ENCODE data around the gene ECSCR.

Gene ECSCR

DNA sequence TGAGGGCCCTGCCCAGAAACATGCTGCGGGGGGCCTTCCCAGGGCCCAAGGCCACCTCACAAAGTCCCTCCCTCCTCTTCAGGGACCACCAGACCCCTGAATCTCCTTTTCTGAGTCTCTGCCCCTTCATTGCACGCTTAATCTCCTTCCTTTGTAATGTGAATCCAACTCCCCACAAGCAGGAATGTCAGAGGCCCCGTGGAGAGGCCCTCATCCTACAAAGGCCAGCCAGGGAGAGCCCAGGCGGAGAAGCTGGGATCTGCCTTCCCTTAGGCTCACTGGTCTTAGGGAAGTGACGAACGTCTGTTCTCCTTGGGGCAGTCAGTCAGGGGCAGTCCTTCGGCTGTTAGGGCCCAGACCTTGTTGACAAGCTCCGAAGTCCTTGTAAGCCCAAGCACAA is 10.6 kb upstream of the ECSCR start:
- DNase-seq: no peak

DNA sequence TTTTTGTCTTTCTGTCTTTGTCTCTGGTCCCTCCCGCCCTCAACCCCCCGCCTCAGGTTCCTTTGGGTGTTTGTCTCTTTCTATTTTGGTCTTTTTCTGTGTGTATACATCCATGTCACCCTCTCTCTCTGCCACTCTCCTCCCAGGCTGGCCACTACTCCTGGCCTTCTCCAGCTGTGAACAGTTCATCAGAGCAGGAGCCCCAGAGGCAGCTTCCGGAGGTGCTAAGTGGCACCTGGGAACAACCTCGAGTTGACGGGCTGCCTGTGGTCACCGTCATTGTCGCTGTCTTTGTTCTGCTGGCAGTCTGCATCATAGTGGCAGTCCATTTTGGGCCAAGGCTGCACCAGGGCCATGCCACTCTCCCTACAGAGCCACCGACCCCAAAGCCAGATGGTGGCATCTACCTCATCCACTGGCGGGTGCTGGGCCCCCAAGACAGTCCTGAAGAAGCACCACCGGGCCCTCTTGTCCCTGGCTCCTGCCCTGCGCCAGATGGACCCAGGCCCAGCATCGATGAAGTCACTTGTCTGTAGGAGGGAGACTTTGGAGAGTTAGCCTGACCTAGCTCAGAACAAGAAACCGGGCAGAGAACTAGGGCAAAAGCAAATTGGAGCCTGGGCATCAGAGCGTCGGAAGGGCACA is 10.0 kb upstream of the ECSCR start:
- no peak for DNase-seq

DNA sequence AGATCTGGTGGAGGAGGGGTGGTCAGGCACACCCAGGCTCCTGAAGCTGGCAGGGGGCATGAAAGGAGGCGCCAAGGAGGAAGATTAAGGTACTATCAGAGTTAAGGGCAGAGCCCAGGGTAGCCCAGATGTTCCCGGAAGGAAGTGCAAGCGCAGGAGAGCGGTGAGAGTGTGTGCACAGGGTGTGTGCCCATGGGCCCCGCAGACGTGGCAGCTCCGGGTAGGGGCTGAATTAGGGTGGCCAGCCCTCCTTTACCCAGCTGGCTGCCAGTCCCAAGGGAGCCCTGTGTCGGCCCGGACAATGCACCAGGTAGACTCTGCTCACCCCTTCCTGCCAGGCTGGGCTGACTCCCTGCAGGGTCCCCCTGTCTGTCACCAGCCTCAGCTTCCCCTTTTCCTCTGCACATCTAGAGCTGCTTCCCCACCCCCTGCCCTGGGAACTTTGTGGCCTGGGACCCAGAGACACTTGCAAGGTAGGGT is 8.3 kb upstream of the ECSCR start, which contains the start of gene SMIM33:
Gene SMIM33, plus strand, starts transcription at position 184 of the 480 bp plus-strand sequence. Its CDS starts 118 bp downstream, at position 302.
- DNase-seq: peak; percentile 21

DNA sequence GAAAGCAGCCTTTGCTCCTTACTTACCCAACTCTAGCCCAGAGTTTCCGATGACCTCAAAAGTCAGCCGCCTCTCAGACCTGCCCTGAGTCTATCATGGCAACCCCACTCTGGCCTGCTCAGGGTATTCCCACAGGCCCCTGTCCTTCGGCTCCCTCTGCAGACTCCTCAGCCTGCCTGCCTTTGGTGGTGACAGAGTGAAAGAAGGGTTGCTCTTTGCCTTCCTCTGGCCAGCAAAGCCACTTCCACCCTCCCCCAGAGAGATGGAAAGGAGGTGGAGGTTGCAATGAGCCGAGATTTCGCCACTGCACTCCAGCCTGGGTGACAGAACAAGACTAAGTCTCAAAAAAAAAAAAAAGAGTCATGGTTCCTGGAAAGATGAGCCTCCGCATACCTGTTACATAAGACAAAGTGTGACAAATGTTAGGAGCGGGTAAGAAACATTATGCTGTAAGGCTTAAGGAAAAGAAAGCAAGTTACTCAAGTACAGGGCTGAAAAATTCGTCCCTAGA is 5.9 kb upstream of the ECSCR start:
- peak; percentile 82 for DNase-seq

DNA sequence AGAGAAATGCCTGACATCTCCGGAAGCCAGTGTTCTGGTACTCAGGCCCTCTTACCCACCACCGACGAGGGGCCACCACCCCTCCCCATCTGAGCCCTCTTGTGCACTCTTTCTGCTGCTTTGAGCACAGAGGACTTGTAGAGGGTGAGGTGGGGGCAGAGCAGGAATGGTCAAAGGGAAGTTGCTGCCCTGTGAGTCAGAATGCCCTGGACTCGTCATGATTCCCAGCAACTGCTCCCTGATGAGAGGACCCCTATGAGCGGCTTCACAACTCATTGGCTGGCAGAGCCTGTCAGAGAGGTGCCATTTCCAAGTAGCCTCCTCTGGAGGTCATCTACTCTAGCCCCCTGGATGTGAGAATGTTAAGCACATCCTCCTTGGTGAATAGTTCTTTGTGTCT is 845 bp downstream of the ECSCR start:
- DNase-seq: no peak

DNA sequence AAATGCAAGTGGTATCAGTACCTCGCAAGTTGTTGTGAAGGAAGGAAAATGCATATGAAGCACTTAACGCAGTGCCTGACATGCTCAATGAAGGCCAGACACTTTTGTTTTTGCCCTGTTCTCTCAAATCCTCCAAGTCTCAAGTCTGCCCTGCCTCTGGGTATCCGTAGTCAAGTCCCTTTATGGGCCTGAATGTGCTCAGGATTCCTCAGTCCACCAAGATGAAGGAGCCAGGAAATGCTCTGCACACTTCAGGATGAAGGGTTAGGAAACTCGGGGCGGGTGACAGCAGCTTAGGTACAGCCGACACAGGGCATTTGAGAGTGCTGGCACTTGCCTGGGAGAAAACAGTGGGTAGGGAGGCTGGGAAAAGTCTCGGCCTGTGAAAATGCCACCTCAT is 1.4 kb downstream of the ECSCR start:
- DNase-seq: no peak

DNA sequence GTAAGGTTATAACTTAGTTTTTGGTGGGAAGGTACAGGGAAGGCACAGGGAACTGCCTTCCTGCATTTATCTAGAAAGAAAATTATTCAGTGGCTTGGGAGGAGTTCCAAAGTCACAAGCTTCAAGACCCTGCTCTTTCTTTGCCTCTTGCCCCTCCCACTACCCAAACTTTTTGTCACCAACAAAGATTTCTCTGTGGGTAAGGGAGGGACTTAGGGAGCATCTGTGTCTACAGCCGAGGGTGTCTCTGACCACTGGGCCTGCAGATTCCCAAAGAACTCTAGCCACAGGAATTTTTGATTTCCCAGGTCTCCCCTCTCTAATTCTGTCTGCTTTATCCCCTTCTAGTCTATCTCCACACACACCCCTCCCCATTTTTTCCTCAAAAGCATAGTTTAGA is 2.1 kb downstream of the ECSCR start:
- no peak for DNase-seq

DNA sequence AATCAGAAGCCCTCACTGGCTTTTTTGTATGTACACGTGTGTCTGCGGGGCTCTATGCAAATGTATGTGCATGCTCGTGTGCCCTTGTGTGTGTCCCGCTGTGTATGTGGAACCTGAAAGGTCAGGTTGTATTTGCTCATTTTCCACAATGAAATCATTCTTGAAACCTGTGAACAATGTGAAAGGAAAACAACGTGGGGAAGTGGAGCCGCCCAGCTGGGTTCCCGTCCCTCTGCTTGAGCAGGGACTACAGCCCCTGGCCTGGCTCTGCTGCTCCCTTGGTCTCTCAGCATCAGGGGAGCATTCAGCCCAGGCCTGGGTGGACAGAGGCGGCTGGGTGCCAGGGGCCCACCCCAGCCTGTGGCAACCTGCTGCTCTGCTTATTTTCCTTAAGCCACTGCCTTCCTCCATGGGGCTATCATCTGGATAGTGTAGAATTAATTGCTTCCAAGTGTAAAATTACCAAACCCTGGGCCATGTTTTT is 3.0 kb downstream of the ECSCR start:
- DNase-seq: no peak

DNA sequence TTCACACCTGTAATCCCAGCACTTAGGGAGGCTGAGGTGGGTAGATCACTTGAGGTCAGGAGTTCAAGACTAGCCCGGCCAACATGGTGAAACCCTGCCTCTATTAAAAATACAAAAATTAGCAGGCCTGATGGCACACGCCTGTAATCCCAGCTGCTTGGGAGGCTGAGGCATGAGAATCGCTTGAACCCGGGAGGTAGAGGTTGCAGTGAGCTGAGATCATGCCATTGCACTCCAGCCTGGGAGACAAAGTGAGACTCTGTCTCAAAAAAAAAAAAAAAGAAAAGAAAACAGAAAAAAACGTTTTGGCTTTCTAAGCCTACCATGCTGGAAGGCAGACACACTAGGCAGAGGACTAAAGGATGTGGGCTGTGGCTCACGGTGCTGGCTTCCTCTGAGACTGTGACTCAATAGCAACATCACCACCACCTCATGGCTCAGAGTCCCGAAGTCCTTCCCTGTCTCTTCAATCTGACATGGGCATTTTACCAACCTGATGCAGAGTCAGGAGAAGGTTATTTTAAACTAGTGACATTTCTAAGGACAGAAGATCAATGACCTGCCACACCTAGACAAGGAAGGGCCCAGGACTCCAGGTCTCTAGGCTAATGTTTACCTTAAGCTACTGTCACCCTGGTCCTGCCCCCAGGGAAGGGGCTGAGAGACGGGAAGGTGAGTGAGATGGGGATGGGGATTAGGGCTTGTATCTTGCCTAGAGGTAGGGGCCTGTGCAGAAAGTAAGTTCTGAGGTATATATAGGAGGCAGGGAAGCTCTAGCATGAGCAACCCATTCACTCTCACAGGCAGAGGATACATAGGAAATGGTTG is 3.7 kb downstream of the ECSCR start:
- DNase-seq: peak; percentile 83

DNA sequence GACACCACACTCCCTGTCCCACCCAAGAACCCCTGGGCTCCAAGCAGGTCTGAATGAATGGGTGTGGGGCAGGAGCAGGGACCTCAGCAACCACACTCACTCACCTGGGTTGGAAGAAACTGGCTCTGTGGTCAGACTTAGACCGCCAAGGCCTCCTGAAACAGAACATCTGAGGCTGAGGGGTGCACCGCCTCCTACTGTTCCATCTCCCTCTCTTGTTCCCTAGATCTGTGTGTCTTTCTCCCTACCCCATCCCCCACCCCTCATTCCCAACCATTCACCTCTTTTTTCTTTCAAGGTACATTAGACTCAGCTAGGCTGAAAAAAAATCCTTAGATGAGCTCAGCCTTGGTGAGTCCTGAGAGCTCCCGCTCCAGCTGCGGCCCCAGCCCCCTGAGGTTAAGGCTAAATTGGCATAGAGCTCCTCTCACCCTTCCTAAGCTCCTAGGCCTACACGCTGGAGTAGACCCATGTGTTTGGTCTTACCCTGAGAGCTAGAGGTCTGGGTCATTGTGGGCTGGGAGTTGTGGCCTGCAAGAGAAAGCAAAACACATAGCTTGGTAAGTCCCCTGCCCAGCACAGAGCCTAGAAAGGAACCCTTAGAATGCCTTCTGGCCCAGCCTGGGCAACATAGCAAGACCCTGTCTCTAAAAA is 4.8 kb downstream of the ECSCR start:
- no peak for DNase-seq

DNA sequence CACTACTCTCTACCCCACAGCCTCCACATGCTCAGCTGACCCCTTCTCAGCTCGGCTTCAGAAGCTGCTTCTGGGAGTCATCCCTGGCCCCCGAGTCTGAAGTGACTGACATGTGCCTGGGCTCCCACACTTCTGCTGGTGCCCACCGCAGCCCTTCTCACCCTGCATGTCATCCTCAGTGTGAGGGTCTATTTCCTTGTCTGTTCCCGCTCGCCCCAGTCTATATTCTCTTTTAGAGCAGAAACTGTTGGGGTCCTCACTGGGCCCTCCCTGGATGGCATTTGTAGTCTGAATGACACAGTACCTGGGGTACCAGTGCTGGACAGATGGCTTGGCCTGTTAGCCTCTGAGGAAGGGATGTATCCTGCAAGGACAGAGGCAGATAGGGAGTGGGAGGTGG is 5.3 kb downstream of the ECSCR start:
- DNase-seq: no peak

DNA sequence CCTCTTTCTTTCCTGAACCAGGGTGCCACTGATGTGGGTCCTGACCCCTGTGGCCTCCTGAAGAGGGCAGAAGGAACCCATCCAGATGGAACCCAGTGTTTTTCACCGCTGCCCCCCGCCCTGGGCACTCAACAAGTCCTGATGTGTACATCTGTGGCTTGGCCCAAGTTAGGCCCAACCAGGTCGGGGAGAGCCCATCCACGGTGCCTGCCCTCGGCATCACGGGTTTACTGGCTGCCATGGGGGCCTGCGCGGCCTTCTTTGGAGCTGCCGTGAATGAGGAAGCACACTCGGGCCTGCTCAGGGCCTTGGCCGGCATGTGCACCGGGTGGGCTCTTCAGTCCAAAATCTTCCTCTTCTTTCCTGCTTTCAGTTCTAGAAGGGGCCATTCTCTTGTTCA is 5.8 kb downstream of the ECSCR start:
- no peak for DNase-seq

DNA sequence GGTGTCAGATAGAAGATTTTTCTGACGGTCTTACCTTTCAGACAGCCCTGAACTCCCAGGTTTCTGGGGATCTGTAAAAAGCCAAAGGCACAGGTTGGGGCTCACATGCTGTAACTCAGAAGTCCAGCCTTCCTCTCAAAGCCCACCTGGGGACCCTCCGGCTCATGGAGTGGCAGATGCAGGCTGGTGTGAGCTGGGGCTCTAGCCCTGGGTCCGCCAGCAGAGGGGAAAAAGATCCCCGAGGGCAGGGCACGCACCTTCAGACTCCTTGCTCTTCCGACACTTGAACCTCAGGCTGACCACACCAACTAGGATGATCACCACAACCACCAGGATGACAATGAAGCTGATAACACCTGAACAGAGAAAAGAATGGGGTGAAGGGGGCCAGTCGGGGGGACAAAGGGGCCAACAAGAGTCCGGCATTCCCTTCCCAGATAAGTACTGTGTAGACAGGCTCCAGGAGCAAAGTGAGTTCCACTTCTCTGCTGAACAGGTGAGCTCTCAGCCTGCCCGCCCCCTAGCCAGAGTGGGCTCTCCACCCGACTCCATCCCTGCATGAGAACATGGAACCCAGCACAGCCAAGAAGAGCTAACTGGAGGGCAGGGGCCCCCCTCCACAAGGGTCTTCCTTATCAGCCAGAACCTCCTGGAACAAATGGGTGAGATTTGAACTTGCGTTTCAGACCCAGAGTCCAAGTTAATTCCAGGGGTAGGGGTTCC is 7.8 kb downstream of the ECSCR start:
- no peak for DNase-seq

DNA sequence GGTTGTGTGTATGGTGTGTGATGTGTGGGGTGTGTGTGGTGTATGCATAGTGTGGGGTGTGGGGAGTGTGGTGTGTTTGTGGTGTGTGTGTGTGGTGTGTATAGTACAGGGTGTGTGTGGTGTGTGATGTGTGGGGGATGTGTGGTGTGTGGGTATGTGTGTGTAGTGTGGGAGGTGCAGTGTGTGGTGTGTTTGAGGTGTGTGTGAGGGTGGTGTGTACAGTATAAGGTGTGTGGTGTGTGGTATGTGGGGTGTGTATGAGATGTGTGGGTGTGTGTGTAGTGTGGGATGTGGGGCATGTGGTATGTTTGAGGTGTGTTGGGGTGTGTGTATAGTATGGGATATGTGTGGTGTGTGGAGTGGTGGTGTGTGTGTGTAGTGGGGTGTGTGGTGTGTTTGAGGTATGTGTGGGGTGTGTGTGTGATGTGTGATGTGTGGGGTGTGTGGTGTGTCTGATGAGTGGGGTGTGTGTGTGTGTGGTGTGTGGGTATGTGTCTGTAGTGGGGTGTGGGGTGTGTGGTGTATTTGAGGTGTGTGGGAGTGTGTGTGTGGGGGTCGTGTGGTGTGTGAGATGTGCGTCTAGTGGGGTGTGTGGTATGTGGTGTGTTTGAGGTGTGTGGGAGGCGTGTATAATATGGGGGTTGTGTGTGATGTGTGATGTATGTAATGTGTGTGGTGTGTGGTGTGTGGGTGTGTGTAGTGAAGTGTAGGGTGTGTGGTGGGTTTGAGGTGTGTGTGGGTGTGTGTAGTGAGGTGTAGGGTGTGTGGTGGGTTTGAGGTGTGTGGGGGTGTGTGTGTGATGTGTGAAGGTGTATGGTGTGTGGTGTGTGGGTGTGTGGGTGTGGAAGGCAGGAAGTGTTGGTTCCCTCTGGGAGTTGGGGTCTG is 8.6 kb downstream of the ECSCR start:
- no peak for DNase-seq

DNA sequence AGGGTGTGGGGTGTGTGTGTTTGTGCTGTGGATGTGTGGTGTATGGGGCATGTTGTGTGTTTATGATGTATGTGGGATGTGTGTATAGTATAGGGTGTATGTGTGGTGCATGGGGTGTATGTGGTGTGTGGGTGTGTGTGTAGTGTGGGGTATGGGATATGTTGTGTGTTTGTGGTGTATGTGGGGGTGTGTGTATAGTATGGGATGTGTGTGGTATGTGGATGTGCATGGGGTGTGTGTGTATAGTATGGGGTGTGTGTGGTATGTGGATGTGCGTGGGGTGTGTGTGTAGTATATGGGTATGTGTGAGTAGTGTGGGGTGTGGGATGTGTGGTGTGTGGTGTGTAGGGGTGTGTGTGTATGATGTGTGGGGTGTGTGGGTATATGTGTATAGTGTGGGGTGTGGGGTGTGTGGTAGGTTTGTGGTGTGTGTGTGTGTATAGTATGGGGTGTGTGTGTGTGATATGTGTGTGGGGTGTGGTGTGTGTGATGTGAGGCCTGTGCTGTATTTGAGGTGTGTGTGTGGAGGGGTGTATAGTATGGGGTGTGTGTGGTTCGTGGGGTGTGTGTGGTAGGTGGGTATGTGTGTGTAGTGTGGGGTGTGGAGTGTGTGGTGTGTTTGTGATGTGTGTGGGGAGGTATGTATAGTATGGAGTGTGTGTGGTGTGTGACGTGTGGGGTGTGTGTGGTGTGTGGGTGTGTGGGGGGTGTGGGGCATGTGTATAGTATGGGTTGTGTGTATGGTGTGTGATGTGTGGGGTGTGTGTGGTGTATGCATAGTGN is 10.5 kb downstream of the ECSCR start:
- DNase-seq: no peak

DNA sequence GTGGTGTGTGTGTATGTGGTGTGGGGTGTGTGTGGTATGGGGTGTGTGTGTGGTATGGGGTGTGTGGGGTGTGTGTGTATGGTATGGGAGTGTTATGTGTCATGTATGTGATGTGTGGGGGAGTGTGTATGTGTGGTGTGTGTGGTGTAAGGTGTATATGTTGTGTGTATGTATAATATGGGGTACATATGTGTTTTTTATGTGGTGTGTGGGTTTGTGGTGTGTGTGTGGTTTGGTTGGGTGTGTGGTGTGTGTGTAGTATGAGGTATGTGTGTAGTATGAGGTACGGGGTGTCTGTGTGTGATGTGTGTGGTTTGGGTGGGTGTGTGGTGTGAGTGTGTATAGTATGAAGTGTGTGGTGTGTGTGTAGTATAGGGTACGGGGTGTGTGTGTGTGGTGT is 11.4 kb downstream of the ECSCR start:
- DNase-seq: no peak

DNA sequence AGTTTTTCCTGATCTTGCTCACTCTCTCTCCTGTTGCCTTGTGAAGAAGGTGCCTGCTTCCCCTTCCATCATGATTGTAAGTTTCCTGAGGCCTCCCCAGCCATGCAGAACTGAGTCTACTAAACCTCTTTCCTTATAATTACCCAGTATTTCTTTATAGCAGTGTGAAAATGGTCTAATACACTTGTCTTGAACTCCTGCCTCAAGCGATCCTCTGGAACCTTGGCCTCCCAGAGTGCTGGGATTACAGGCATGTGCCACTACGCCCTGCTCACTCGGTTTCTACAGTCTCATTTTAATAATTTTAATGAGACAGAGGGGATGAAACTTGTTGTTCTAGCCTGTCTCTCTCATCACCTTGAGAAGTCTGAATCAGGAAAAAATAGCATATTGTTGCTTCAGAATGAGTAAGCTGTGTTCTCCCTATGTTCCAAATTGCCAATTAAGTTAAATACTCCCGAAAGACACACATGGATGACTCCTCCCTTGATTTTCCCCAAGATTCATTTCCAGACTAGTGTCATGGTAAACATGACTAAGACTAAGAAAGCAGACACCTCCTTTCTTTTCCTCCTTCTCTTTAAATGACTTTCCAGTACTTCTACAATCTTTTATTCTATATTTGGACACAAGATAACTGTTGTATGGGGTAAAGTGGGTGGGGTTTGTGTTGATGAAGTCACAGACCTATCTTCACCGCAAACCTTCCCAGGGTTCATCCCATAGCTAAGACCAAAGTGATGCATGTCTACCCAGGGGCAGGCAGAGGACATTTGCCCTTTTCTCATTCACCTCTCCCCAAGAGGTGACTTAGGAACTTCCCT is 15.4 kb downstream of the ECSCR start:
- DNase-seq: peak; percentile 17

DNA sequence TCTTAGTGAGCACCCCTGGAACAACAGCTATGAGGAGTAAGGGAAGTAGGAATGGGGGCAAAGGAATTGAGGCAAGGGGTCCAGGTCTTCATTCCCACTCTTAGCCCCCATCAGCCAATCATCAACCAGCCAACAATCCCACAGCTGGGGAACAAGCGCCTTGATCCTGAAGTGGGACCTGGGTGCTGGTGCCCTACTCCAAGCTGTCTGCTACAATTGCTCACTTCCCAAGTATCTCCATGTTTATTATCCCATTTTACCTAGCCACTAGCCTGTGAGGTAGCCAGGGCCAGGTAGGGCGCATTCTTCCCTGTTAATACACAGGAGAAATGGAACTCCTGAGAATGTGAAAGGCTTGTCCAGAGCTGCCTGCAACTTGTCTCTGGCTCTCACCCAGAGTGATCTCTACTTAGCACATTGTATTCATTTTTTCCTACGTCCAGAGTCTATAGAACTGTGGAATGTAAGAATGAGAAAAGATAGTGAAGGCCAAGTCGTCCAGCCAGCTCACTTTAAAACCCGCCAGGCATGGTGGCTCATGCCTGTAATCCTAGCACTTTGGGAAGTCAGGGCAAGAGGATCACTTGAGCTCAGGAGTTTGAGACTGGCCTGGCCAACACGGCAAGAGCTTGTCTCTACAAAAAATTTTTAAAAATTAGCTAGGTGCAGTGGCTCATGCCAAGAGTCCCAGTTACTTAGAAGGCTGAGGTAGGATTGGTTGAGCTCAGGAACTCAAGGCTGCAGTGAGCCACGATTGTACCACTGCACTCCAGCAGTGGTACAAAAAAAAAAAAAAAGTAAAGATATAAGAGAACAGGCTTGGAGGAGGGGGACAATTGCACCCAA is 17.0 kb downstream of the ECSCR start:
- DNase-seq: no peak

Data from MV-4-11 (cell line).